HK-2 (cell line): ENCODE data around the gene GLI1.
"Not testable (repeated sequence)": the region's sequence is repeated elsewhere in the genome, so short reads cannot be mapped to it uniquely, and the experiment has no call there.

Source experiments
- DNase-seq: peaks from one replicate; pipeline ENCODE4 v3.0.0-alpha.2; 2018; ENCODE audit not compliant: unreplicated experiment

GLI1 gene

DNA sequence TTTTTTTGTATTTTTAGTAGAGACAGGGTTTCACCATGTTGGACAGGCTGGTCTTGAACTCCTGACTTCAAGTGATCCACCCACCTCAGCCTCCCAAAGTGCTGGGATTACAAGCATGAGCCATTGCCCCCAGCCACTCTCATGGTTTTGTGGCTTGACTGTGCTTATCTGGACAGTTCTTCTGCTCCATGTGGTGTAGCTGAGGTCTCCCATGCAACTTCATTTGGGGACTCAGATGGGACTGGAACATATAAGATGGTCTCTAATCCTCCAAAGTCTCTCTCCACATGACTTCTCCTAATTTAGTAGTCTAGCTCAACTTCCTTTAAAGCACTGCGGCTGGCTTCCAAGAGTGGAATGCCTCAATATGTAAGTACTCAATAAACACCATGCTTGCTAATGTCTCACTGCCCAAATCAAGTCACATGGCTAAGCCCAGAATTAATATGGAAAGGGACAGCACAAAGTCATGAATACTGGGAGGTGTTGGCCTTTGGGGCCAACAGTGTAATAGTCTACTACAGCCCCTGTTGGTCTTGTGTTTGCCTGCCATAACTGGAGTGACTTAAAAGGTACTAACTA, 17.6 kb upstream of the GLI1 start:
- DNase-seq: no peak

DNA sequence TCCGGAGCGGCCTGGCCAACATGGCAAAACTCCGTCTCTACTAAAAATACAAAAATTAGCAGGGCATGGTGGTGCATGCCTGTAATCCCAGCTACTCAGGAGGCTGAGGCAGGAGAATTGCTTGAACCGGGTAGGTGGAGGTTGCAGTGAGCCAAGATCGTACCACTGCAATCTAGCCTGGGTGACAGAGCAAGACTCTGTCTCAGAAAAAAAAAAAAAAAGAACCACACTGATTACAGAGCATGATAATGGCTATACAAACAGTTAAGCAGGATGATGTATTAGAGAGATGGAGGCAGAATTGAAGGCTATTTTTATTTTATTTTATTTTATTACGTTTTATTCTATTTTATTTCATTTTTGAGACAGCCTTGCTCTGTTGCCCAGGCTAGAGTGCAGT, 15.2 kb upstream of the GLI1 start:
- not testable (repeated sequence) for DNase-seq

- no peak for DNase-seq
Measured at GRCh38 chr12:57444744-57445143, 14.8 kb upstream of the GLI1 start.

DNA sequence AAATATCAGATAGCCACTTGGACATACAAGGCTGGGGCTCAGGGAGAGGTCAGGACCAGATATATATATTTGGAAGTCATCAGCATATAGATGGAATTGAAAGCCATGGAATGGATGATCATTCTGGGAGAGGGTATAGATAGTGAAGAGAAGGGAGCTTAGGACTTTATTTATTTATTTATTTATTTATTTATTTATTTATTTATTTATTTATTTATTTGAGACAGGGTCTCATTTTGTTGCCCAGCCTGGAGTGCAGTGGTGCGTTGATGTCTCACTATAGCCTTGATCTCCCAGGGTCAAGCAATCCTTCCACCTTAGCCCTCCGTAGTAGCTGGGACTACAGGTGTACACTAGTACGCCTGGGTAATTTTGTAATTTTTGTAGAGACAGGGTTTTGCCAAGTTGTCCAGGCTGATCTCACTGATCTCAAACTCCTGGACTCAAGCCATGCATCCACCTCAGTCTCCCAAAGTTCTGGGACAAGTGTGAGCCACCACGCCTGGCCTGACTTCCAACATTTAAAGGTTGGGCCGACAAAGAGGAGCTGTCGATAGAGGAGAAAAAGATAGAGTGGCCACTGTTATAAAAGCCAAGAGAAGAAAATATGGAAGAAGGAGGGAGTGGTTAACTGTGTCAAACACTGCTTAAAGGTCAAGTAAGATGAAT, 13.2 kb upstream of the GLI1 start:
- no peak for DNase-seq

DNA sequence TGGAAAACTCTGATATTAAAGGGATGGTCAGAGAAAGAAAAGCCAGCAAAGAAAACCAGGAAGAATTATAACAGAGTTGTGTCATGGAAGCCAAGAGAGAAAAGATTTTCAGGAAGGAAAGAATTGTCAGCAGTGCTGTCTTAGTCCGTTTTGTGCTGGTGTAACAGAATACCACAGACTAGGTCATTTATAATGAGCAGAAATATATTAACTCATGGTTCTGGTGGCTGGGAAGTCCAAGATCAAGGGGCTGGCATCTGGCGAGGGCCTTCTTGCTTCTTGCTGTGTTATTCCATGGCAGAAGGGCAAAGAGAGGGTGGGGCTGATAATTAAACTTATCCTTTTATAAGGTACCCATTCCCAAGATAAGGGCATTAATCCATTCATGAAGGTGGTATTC, 10.9 kb upstream of the GLI1 start:
- DNase-seq: no peak

DNA sequence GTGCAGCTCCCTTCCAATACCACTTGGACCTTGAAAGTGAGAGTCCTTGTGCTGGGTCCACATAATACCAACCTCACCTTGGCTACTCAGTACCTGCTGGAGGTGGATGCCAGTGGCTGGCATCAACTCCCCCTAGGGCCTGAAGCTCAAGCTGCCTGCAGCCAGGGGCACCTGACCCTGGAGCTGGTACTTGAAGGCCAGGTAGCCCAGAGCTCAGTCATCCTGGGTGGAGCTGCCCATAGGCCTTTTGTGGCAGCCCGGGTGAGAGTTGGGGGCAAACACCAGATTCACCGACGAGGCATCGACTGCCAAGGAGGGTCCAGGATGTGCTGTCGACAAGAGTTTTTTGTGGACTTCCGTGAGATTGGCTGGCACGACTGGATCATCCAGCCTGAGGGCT, 10.2 kb upstream of the GLI1 start:
- DNase-seq: no peak

DNA sequence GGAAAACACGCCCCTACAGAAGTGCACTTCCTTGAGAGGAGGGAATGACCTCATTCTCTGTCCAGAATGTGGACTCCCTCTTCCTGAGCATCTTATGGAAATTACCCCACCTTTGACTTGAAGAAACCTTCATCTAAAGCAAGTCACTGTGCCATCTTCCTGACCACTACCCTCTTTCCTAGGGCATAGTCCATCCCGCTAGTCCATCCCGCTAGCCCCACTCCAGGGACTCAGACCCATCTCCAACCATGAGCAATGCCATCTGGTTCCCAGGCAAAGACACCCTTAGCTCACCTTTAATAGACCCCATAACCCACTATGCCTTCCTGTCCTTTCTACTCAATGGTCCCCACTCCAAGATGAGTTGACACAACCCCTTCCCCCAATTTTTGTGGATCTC, 9.5 kb upstream of the GLI1 start:
- DNase-seq: no peak

GRCh38 chr12:57451233-57451778, 8.3 kb upstream of the GLI1 start:
- no peak for DNase-seq

DNA sequence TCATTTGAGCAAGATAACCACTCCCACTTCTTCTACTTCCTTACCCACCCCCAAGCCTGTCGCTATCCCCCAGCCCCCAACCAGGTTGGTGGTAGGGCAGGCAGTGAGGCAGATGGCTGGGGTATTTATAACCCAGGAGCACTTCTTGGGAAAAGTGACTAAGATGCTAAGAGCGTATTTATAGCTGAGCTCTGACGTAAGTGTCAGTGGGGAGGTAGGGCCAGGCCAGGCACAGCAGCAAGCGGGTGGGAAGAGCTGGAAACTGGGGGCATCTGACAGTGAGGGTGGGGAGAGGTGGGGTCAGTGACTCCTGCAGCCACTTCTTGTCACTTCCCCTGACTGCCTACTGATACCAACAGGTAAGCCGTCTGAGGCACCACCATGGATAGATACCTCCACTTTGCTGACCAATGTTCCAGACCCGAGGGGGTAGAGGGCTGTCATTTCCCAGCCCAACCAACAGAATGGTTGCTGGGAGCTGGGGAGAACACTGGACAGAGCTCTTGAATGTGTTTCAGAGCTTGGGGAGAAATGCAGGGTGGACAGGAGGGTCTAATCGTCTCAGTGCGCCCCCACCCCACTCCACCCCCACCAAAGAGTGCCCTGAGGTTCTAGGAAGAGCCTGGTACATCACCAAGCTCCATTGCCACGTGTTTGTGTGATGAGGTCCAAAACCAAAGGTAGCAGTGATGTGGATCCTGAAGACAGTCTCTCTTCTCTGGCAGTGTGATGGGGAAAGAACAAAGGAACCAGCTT, 7.2 kb upstream of the GLI1 start:
- DNase-seq: peak; percentile 55

GRCh38 chr12:57452937-57453509, 6.6 kb upstream of the GLI1 start:
- peak; percentile 76 for DNase-seq

- DNase-seq: no peak
Measured at GRCh38 chr12:57454213-57454565, 5.4 kb upstream of the GLI1 start.

DNA sequence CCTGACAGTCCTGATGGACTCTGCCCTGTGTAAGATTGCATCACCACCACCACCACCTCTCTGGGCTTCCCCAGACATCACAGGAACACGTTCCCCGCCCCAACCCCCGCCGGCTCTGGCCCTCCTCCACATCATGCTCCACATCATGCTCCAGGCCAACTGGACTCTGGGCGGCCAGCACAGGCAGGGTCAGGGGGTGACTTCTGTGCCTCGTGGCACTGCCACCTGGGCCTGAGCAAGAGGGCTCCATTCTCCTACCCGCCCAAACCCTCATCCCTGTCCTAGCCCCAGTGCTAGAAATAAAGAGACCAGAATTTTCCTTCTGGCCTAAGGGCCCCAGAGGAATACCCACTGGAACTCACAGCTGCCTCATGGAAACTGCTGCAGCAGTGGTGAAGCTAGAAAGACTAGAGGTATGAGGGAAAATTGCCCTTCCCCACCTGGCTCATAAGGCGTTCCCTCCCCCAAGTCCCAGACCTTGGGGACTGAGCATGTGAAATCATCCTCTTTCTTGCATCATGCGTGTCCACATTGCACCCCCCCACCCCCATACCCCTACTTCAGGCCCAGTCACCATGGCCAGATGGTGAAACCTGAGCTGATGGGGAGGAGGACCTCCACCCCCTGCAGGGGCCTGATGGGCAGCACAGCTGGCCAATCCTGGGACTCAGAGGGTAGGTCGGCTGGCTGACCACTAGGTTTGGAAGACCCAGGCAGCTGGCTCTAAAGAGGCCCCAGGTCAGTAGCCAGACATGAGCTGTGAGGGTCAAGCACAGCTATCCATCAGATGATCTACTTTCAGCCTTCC, 4.8 kb upstream of the GLI1 start, which contains the start of gene INHBE:
Gene INHBE, plus strand, starts transcription at position 742 of the 808 bp plus-strand sequence. CDS start 230 bp downstream, outside the sequence.
- peak; percentile 85 for DNase-seq

DNA sequence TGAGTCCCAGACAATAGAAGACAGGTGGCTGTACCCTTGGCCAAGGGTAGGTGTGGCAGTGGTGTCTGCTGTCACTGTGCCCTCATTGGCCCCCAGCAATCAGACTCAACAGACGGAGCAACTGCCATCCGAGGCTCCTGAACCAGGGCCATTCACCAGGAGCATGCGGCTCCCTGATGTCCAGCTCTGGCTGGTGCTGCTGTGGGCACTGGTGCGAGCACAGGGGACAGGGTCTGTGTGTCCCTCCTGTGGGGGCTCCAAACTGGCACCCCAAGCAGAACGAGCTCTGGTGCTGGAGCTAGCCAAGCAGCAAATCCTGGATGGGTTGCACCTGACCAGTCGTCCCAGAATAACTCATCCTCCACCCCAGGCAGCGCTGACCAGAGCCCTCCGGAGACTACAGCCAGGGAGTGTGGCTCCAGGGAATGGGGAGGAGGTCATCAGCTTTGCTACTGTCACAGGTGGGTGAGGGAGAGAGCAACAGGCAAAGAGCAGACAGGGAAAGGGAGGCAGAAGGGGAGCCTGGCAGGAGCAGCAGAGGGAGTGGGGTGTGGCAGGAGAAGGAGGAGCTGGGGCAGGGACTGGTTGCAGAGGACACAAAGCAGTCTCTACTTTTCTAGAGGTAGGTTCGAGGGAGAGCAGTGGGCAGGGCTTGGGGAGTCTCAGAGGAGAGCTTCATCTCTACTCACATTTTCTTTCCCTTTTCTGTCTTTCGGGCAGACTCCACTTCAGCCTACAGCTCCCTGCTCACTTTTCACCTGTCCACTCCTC, 4.0 kb upstream of the GLI1 start:
- DNase-seq: no peak

DNA sequence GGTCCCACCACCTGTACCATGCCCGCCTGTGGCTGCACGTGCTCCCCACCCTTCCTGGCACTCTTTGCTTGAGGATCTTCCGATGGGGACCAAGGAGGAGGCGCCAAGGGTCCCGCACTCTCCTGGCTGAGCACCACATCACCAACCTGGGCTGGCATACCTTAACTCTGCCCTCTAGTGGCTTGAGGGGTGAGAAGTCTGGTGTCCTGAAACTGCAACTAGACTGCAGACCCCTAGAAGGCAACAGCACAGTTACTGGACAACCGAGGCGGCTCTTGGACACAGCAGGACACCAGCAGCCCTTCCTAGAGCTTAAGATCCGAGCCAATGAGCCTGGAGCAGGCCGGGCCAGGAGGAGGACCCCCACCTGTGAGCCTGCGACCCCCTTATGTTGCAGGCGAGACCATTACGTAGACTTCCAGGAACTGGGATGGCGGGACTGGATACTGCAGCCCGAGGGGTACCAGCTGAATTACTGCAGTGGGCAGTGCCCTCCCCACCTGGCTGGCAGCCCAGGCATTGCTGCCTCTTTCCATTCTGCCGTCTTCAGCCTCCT, 3.4 kb upstream of the GLI1 start:
- peak; percentile 48 for DNase-seq

DNA sequence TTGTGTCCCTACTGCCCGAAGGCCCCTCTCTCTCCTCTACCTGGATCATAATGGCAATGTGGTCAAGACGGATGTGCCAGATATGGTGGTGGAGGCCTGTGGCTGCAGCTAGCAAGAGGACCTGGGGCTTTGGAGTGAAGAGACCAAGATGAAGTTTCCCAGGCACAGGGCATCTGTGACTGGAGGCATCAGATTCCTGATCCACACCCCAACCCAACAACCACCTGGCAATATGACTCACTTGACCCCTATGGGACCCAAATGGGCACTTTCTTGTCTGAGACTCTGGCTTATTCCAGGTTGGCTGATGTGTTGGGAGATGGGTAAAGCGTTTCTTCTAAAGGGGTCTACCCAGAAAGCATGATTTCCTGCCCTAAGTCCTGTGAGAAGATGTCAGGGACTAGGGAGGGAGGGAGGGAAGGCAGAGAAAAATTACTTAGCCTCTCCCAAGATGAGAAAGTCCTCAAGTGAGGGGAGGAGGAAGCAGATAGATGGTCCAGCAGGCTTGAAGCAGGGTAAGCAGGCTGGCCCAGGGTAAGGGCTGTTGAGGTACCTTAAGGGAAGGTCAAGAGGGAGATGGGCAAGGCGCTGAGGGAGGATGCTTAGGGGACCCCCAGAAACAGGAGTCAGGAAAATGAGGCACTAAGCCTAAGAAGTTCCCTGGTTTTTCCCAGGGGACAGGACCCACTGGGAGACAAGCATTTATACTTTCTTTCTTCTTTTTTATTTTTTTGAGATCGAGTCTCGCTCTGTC, 2.7 kb upstream of the GLI1 start:
- no peak for DNase-seq

DNA sequence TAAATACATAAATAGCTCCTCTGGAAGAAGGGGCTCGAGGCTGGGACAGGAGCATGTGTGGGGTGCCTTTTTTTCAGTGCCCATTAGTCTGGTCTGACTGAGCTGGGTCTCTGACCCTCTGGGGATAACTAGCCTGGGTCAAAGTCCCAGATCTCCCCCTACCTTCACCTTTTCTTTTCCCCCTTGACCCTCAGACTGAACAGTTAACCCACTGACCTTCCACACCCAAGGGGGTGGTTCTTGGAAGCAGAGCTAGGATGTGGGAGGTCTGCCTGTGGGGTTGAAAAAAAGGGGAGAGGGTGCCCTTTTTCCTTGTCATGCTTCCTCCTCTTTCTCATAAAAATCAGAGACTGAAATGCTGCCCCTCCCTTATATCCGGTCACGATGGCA, 925 bp upstream of the GLI1 start:
- DNase-seq: no peak

DNA sequence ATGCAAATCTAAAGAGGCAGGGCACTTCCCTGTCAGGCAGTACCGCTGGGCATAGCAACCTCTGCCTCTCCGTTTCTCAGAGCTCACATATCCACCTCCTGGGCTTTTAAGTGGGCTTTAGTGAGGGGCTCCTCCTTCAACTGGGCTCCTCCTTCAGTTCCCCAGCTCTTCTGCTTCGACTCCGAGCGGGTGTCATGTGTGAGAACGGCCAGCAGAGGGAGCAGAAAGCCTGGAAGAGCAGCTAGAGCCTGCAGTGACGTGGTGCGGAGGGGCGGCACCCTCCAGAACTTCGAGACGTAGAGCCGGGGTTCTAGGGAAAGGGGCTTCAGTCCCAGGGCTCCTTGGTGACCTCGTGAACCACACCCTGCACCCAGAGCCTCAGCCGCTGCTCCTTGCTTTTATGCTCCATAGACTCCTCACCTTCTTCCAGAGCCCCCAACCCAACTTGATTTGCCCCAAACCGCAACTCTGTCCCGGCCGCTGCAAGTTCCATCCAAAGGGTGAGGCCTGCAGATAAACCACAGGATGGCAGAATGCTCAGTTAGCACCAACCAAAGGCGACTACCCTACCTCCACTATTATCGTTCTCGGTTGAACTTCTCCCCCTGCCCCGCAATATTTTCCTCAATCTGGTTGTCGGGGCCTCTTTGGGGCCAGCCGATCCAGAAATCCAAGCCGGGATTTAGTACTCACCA, 383 bp upstream of the GLI1 start:
- peak; percentile 96 for DNase-seq

DNA sequence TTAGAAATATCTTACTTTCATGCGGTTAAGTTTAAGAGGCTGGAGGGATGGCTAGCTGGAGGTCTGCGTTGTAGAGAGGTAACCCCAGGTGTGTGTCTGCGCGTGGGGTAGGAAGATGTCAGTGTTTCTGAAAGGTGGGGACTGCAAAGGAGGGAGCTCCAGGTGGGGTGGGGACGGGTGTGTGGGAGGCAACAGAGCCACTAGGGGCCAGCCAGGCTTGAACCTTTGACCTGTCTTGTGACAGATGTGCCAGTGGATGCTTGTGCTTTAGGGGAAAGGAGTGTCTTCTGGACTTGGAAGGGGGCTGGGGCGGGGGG, 841 bp downstream of the GLI1 start:
- no peak for DNase-seq

DNA sequence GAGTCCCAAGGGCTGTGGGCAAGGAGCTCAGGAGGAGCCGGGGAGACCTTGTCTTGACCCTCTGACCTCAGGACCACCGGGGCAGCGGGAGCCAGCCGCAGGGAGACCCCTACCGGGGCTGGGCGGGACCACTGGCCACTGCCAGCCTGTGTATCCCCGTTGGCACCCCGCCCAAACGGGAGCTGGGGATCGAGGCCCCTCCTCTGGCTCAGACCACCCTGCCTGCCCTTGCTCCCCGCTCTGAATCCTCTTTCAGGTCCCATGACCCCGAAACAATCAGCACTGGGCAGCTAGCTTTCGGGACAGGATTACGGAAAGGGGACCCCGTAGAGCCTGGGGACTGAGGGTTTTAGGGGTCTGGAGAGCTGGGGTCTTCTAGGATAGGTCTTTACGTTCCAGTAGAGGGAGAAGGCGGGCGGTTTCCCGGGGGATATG, 1.3 kb downstream of the GLI1 start:
- DNase-seq: no peak
